NCI-H524 (cell line): ENCODE measurements around the gene DCTN2.
"Not testable (repeated sequence)": the region's sequence is repeated elsewhere in the genome, so short reads cannot be mapped to it uniquely, and the experiment has no call there.

ENCODE experiments used
- DNase-seq, 2 experiments: peaks; one replicate each; lab custom pipeline; 2025; lab: John Stamatoyannopoulos, UW

Gene DCTN2

GRCh38 chr12:57528176-57528575, 18.8 kb downstream of the DCTN2 start:
- no peak for DNase-seq

- no peak for DNase-seq
Measured at GRCh38 chr12:57527184-57527583, 19.8 kb downstream of the DCTN2 start.

- no peak for DNase-seq
Measured at GRCh38 chr12:57526477-57527126, 20.4 kb downstream of the DCTN2 start.

GRCh38 chr12:57525615-57526383, 21.2 kb downstream of the DCTN2 start:
- no peak for DNase-seq

GRCh38 chr12:57524814-57525614, 22.0 kb downstream of the DCTN2 start:
- DNase-seq = peak; percentile 22 to 70

GRCh38 chr12:57523706-57524614, 23.0 kb downstream of the DCTN2 start:
- DNase-seq = peak in 1 of 2 experiments; percentile 30

GRCh38 chr12:57522887-57523705, 23.9 kb downstream of the DCTN2 start:
- DNase-seq = peak in 1 of 2 experiments; percentile 48

- DNase-seq = peak; percentile 85 to 94
Measured at GRCh38 chr12:57522011-57522886, 24.7 kb downstream of the DCTN2 start, which contains the start of gene MBD6. TSS of gene MBD6 (plus strand) at chr12:57522824. CDS start at chr12:57524304, 1,480 bp downstream.

GRCh38 chr12:57521525-57522010, 25.4 kb downstream of the DCTN2 start:
- peak; percentile 74 to 85 for DNase-seq

GRCh38 chr12:57520053-57520818, 26.8 kb downstream of the DCTN2 start, which contains the start of gene DDIT3:
TSS of gene DDIT3 (minus strand) at chr12:57520514. CDS start at chr12:57517406, 3,108 bp downstream.
- peak; percentile 92 to 98 for DNase-seq

GRCh38 chr12:57519796-57520052, 27.3 kb downstream of the DCTN2 start:
- no peak for DNase-seq

GRCh38 chr12:57518920-57519795, 27.8 kb downstream of the DCTN2 start:
- DNase-seq = peak in 1 of 2 experiments; percentile 63

- no peak for DNase-seq
Measured at GRCh38 chr12:57518176-57518919, 28.6 kb downstream of the DCTN2 start.

GRCh38 chr12:57517718-57518117, 29.3 kb downstream of the DCTN2 start:
- DNase-seq = not testable (repeated sequence)

GRCh38 chr12:57517187-57517586, 29.8 kb downstream of the DCTN2 start:
- DNase-seq = no peak

- DNase-seq = no peak
Measured at GRCh38 chr12:57516617-57517153, 30.3 kb downstream of the DCTN2 start.
